Left renal cortex interstitium (tissue), 4 donors: ENCODE measurements around the gene PKHD1. TPM values are rescaled to one million over a fixed set of nuclear protein-coding genes. Genes with fewer than 3 reads are reported as not detected.

ENCODE experiments used
- DNase-seq, 4 donors: peaks; one replicate each; pipeline ENCODE4 v3.0.0-alpha.2; 2013; ENCODE audit warnings: low read depth in 4 of 4, low spot score in 2 of 4, missing footprints in 1 of 4
- polyA plus RNA-seq, 4 donors: library from polyadenylated mRNA; unstranded; fragments of 120-200 nt; gene quantifications; one replicate each; pipeline ENCODE4 v1.2.1, GENCODE V29; 2013; ENCODE audit not compliant: insufficient read length in 4 of 4

The PKHD1 gene
- polyA plus RNA-seq, 4 donors, result 14.1 to 27.9 (median 23.7) TPM

DNA sequence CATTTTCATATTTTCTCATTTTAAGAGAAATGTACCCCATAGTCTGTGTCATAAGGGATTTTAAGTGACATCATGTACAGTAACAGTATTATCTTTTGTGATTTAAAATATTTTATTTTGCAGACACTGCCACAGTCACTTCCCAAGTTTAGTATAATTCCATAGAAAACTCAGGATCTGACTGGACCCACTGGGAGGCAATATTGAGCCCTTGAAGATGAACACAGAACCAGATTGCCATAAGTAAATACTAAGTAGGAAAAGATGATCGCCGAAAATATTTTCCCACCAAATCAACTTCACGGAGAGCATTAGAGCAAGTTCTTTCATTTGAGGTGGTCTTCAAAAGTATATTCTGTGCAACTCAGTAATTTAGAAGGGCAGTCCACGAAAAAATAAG is 17.6 kb upstream of the PKHD1 start:
- no peak for DNase-seq

- no peak for DNase-seq
Observed at GRCh38 chr6:52103623-52104022, 16.2 kb upstream of the PKHD1 start.

GRCh38 chr6:52102405-52102804 is 15.0 kb upstream of the PKHD1 start:
- DNase-seq, result no peak

DNA sequence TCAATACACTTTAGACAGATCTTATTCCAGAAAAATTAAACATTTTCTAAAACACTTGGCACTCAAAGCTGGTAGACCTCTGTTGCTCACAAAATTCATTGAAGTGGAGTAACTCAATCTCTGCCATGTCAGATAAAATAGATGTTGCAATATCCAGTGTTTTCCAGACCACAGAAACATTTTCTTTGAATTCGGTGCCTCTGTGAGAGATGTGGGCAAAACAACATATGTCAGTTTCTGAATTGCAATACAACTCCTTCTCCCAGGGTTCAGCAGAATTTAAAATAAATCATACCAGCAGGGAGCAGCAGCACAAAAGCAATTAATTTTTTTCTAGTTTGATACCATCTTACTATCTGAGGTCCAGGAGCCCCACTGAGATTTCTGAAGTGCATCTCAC is 11.3 kb upstream of the PKHD1 start:
- no peak for DNase-seq

DNA sequence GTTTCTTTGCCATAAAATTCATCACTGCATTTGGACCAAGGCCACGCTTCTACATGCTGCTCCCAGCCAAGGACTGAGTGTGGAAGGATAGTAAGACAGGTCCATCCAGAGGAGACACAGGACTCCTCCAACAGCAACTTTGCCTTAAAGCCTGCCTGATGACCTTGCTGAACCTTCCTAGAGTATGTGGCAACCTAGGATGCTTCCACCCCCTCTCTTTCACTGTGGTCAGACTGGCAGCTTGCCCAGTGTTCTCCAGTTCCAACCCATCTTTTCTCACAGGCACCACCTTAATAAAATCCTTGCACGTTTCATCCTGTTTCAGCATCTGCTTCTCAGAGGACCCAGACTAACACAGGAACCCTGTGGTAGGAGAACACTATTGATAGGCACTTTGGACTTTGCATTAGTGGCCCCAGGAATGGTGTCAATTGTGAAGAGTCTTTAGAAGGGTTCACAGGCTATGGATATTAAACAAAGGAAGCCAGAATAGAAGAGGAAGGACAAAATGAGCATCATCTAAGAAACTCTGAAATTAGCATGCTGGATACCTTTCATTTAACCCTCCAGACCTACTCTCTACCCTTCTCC is 2.4 kb upstream of the PKHD1 start:
- no peak for DNase-seq

DNA sequence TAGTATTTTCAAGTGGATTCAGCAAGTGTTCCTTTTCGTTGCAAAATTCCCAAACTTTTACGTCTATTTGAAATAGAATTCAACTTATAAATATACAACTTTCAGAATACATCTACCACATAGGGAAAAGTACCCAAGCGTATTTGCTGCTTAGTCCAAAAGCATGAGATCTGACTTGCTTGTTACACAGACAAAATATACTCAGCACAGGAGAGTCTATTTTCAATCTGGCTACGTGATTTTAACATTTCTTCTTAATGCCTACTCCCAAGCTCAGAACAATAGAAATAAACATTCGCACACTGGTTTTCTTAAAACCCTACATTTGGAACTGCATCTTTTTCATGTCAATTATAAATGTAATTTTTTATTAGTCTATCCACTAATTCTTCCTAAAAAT is 672 bp downstream of the PKHD1 start:
- DNase-seq, result no peak

GRCh38 chr6:52081237-52081636 is 6.2 kb downstream of the PKHD1 start:
- DNase-seq, result no peak

DNA sequence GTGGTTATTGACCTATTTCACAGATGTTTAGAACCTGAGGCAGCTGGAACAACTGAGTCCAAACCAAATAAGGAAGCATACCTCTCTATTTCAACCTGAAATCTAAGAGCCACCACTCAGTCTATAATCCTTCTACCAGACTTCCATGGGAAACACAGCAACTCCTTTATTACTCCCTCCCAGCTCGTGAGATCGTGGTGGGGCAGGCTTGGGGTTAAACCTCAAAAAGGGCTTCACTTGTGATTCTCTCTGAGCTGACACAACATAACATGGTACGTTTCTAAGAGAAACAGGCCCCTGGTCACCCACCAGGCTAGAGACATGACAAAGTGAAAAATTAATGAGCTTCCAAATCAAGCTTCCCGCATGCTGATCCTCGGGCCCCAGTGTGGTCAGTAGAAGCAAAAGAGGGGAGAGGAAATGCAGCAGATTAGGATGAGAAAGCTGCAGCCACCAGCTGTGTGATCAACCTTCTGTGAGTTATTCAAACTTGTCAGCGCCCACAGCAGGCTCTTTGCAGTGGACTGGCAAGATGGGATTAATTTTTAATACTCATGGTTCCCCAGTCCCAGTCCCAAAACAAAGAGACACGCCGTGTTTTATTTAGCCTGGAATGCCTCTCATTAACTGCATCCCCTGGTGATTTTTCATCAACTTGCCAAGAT is 9.3 kb downstream of the PKHD1 start:
- no peak for DNase-seq

- DNase-seq, result no peak
Observed at GRCh38 chr6:52077180-52077884, 10.1 kb downstream of the PKHD1 start.

GRCh38 chr6:52076791-52077179 is 10.6 kb downstream of the PKHD1 start:
- no peak for DNase-seq

- no peak for DNase-seq
Observed at GRCh38 chr6:52074716-52075115, 12.7 kb downstream of the PKHD1 start.

- no peak for DNase-seq
Observed at GRCh38 chr6:52074155-52074554, 13.3 kb downstream of the PKHD1 start.

GRCh38 chr6:52065621-52066020 is 21.8 kb downstream of the PKHD1 start:
- no peak for DNase-seq

- DNase-seq, result peak in 2 of 4 donors; percentile 41 to 46
Observed at GRCh38 chr6:52063584-52064344, 23.6 kb downstream of the PKHD1 start.

GRCh38 chr6:52061481-52061880 is 25.9 kb downstream of the PKHD1 start:
- no peak for DNase-seq

- DNase-seq, result no peak
Observed at GRCh38 chr6:52059821-52060220, 27.6 kb downstream of the PKHD1 start.

GRCh38 chr6:52055451-52055850 is 32.0 kb downstream of the PKHD1 start:
- no peak for DNase-seq

DNA sequence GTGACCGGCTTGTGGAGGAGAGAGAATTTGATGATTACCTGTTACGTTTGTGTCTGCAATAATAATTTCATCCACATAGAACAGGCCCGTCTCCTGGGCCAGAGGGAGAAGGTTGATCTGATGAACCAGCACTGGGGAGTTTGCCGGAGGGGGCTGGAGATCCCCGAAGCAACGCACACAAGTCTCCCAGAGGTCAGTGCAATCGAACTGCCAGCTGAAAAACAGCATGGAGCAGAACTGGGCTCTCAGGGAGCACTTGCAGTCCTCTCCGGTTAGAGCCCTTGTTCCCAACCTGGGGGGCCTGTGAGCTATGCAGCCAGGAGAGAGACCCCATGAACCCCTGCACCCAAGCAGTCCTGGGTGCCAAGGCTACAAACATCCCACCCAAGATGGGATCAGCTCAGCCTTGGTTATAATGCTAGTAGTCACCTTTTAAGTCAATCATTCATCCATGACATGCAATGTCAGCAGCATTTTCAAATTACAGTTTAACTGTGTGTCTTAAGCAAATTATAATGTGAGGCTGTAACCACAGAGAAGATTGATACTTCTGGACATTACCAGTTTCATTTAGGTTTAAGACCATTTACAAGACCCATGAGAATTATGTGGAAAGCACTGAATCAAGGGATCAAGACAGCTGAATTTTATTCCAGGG is 34.2 kb downstream of the PKHD1 start:
- no peak for DNase-seq

- no peak for DNase-seq
Observed at GRCh38 chr6:52050051-52050405, 37.4 kb downstream of the PKHD1 start.

- peak in 1 of 4 donors; percentile 27 for DNase-seq
Observed at GRCh38 chr6:52049252-52050050, 38.0 kb downstream of the PKHD1 start.
